GM18519 (cell line): Measurements from ENCODE around the gene OR6C2.
"Not testable (repeated sequence)": the region's sequence is repeated elsewhere in the genome, so short reads cannot be mapped to it uniquely, and the experiment has no call there.

ENCODE experiments used
- ATAC-seq: cut with Tn5 transposase; IDR thresholded peaks from one replicate; pipeline ENCODE4 v1.9.1; 2021; ENCODE audit warnings: mild to moderate bottlenecking, moderate library complexity; ENCODE audit not compliant: unreplicated experiment, low FRiP score

Gene OR6C2

GRCh38 chr12:55470088-55470829 is 26.4 kb downstream of the OR6C2 start, which contains the start of gene OR6C70:
Gene OR6C70 (minus strand): TSS chr12:55470138. CDS start chr12:55470138, 0 bp downstream.
- ATAC-seq = no peak

- no peak for ATAC-seq
Observed at GRCh38 chr12:55472264-55472663, 28.4 kb downstream of the OR6C2 start.

GRCh38 chr12:55479136-55479535 is 35.3 kb downstream of the OR6C2 start:
- not testable (repeated sequence) for ATAC-seq

- not testable (repeated sequence) for ATAC-seq
Observed at GRCh38 chr12:55484284-55484683, 40.4 kb downstream of the OR6C2 start.

- no peak for ATAC-seq
Observed at GRCh38 chr12:55492078-55492477, 48.2 kb downstream of the OR6C2 start, which contains the start of gene OR6C68. Gene OR6C68 (plus strand): TSS chr12:55492378. CDS start chr12:55492378, 0 bp downstream.

- ATAC-seq = no peak
Observed at GRCh38 chr12:55495490-55495889, 51.6 kb downstream of the OR6C2 start.

GRCh38 chr12:55499231-55499630 is 55.4 kb downstream of the OR6C2 start:
- no peak for ATAC-seq

GRCh38 chr12:55499810-55500252 is 56.0 kb downstream of the OR6C2 start:
- no peak for ATAC-seq

GRCh38 chr12:55501601-55502000 is 57.7 kb downstream of the OR6C2 start:
- no peak for ATAC-seq
